GM12875 (cell line): ENCODE data around the gene THBD.

Experiments
- H3K4me3 ChIP-seq: one replicate; pipeline ENCODE4 v1.5.1; 2011; ENCODE audit warnings: low read depth, low read length, control low read depth
- CTCF ChIP-seq: IDR thresholded peaks from 2 replicates; pipeline ENCODE4 v1.5.1; 2011; ENCODE audit warnings: low read depth, mild to moderate bottlenecking, control low read depth, inconsistent platforms, low read length, moderate library complexity, borderline replicate concordance; ENCODE audit not compliant: insufficient read depth

Gene THBD

DNA sequence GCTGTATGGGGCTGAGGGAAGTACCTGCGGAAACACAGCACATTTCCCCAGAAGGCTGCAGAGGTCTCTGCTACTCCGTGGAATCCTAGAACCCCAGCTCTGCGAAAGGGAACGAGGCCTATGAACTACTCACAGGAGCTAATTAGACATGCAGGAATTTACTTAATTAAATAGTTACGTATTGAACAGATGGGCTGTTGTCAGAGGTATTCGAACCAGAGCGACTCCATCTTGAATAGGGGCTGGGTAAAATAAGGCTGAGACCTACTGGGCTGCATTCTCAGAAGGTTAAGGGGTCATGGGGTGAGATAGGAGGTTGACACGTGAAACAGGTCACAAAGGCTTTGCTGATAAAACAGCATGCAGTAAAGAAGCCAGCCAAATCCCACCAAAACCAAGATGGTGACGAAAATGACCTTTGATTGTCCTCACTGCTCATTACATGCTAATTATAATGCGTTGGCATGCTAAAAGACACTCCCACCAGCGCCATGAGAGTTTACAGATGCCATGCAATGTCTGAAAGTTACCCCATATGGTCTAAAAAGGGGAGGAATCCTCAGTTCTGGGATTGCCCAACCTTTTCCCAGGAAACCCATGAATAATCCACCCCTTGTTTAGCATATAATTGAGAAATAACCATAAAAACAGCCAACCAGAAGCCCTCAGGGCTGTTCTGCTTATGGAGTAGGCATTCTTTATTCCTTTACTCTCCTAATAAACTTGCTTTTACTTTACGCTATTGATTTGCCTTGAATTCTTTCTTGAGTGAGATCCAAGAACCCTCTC is 29.0 kb downstream of the THBD start:
- TF ChIP-seq CTCF = no peak
- no peak overlapping the region for H3K4me3 ChIP-seq

DNA sequence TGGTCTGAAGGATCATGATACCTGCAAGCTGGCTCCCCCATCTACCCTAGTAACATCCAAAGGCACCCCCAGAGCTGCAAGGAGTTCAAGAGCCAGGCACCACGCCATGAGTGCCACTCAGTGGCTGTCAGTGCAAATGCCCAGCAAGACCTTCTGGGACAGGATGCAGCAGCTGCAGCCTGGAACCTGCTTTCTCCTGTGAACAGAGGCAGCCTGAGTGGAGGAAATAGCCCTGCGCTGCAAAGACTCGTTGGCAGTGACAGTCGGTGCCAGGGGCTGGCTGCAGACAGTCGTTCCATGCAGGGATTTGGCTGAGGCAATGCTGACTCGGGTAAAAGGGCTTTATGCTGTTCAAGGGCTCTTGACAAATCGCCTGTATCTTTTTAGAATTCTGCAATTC is 30.1 kb downstream of the THBD start:
- no peak for TF ChIP-seq CTCF
- no peak overlapping the region for H3K4me3 ChIP-seq

DNA sequence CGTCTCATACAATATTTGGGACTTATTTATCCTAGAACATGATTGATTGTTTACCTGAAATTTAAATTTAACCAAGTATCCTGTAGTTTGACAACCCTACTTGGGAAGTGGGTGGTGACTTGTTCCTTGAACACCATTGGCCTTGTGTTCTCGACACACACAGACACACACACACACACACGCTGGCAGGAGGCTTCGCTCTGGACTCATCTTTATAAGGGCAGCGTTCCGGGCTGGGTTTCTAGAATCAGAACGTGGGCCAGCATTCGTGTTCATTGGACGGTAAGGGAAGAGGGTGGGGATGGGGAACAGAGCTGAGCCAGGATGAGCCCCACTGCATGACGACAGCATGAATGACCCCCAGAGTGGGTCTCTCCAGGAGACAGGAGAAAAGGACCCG is 30.5 kb downstream of the THBD start:
- no peak for TF ChIP-seq CTCF
- no peak overlapping the region for H3K4me3 ChIP-seq

DNA sequence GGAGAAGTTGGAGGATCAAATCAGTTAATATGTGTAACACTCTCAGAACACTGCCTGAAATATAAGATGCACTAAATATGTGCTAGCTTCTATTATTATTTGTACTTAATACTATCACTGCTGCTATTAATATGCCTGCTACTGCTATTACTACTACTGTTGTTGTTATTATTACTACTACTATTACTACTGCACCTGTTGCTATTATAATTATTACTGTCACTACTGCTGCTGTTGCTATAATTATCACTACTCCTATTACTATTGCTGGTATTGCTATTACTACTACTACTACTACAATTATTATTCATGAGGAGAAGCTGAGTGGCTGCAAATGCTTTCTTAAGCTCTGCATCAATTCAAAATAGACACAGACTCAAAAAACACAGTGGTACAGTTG is 31.0 kb downstream of the THBD start:
- no peak overlapping the region for H3K4me3 ChIP-seq
- TF ChIP-seq CTCF = no peak

DNA sequence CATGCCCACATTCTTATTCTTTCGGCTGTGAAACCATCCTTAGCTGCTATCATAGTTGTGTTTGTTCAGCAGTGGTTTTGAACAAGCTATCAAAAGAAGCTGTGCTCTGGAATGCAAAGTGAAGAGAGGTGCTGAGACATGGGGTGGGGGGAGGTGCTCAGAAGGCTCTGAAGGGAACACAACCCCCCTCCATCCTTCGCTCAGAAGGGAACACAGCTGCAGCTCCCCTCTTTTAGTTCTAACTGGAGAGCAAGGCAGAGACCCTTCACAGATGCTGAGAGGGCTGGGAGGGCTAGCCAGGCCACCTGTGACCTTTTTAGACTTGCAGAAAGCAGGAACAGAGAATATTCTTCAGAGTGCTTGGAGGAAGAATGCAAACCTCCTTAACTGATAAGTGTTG is 32.0 kb downstream of the THBD start:
- no peak for TF ChIP-seq CTCF
- no peak overlapping the region for H3K4me3 ChIP-seq

- no peak overlapping the region for H3K4me3 ChIP-seq
- no peak for TF ChIP-seq CTCF
Measured at GRCh38 chr20:23013429-23013828, 36.0 kb downstream of the THBD start.

- TF ChIP-seq CTCF = no peak
- no peak overlapping the region for H3K4me3 ChIP-seq
Measured at GRCh38 chr20:23011008-23011721, 38.3 kb downstream of the THBD start.
